GM12878 (cell line): ENCODE measurements around the gene HNF4A. TPM values are rescaled to one million over a fixed set of nuclear protein-coding genes. Genes with fewer than 3 reads are reported as not detected.

Experiments used
- ATAC-seq: fragments of 200-7000 bp; cut with Tn5 transposase; 3 replicates; pipeline ENCODE4 v1.9.1; 2020; ENCODE audit warnings: mild to moderate bottlenecking, moderate library complexity
- BruUV-seq: library from RNA; stranded (reverse); fragments of 400-500 nt; replicated peaks from 2 replicates; lab custom pipeline; 2021; lab: Mats Ljungman, UMichigan
- CTCF ChIA-PET: fragments of 300-600 bp; sonication (Branson Sonifier 250); formaldehyde crosslinking; extraction: SDS; loops from one replicate; lab custom pipeline; 2021; ENCODE audit warnings: inconsistent platforms; lab: Yijun Ruan, JAX
- POLR2A ChIA-PET: fragments of 350-600 bp; formaldehyde crosslinking; extraction: SDS; loops from one replicate; lab custom pipeline; 2021; ENCODE audit warnings: inconsistent platforms; lab: Charles Lee
- RAD21 ChIA-PET: fragments of 300-600 bp; sonication (Branson Sonifier 250); formaldehyde crosslinking; loops from one replicate; lab custom pipeline; 2023; ENCODE audit warnings: antibody characterized with exemption; ENCODE audit not compliant: unreplicated experiment; lab: Charles Lee
- SMC1A ChIA-PET: fragments of 300-600 bp; sonication (Branson Sonifier 250); formaldehyde crosslinking; loops from one replicate; lab custom pipeline; 2023; ENCODE audit not compliant: unreplicated experiment, uncharacterized antibody; lab: Charles Lee
- DNase-seq: peaks from one replicate; pipeline ENCODE4 v3.0.0-alpha.2; 2011; ENCODE audit warnings: low read depth, low spot score
- FAIRE-seq: peaks from 3 replicates; lab custom pipeline; 2011; peaks lifted over from hg19 to GRCh38; lab: Jason Lieb, UNC
- H2AFZ ChIP-seq: 2 replicates; pipeline ENCODE4 v1.6.0; 2011; ENCODE audit warnings: low read depth, low read length, control low read depth; ENCODE audit not compliant: control insufficient read depth
- H3K27ac ChIP-seq: 2 replicates; pipeline ENCODE4 v1.5.1; 2011; ENCODE audit warnings: control low read depth; ENCODE audit not compliant: control insufficient read depth, insufficient read depth
- H3K27me3 ChIP-seq, 2 experiments: replicated peaks in 1 of 2; 2 replicates each; pipeline versions ENCODE4 v1.6.0 to v1.6.1; 2011; ENCODE audit warnings: low read length in 1 of 2; ENCODE audit not compliant: control insufficient read depth in 2 of 2, insufficient read depth in 2 of 2
- H3K36me3 ChIP-seq, 2 experiments: 2 replicates each; pipeline ENCODE4 v1.5.1; 2011; ENCODE audit warnings: low read length in 1 of 2; ENCODE audit not compliant: control insufficient read depth in 2 of 2, insufficient read depth in 2 of 2
- H3K4me1 ChIP-seq: 2 replicates; pipeline ENCODE4 v1.6.1; 2011; ENCODE audit warnings: mild to moderate bottlenecking, low read length, moderate library complexity, mixed read lengths; ENCODE audit not compliant: control insufficient read depth, insufficient read depth
- H3K4me2 ChIP-seq: 2 replicates; pipeline ENCODE4 v1.6.0; 2011; ENCODE audit warnings: control low read depth; ENCODE audit not compliant: control insufficient read depth, insufficient read depth
- H3K4me3 ChIP-seq: fragments of 200-600 bp; sonication (generic); 2 replicates; pipeline ENCODE4 v1.5.1; 2016
- H3K79me2 ChIP-seq: 2 replicates; pipeline ENCODE4 v1.6.0; 2011; ENCODE audit warnings: low read length; ENCODE audit not compliant: control insufficient read depth, insufficient read depth
- H3K9ac ChIP-seq: 2 replicates; pipeline ENCODE4 v1.8.0; 2011; ENCODE audit warnings: low read length, control low read depth, mixed read lengths; ENCODE audit not compliant: control insufficient read depth, insufficient read depth
- H3K9me3 ChIP-seq: replicated peaks from 3 replicates; pipeline ENCODE4 v1.5.1; 2011; ENCODE audit warnings: mild to moderate bottlenecking, low read length; ENCODE audit not compliant: control insufficient read depth, insufficient read depth
- H4K20me1 ChIP-seq: 2 replicates; pipeline ENCODE4 v1.6.0; 2011; ENCODE audit not compliant: control insufficient read depth, insufficient read depth
- EP300 ChIP-seq, 2 experiments: fragments of 150-350 bp in 1 of 2; IDR thresholded peaks; 2 replicates each; pipeline ENCODE4 v1.6.1; 2011 to 2012; ENCODE audit warnings: low read depth in 2 of 2, low read length in 2 of 2, borderline replicate concordance in 1 of 2, improper control_type of control experiment in 1 of 2, inconsistent platforms in 1 of 2; ENCODE audit not compliant: control insufficient read depth in 1 of 2
- KLF5 ChIP-seq: fragments of 450-650 bp; IDR thresholded peaks from 2 replicates; pipeline ENCODE4 v1.6.1; 2014; ENCODE audit warnings: mild to moderate bottlenecking; ENCODE audit not compliant: partially characterized antibody
- SRF ChIP-seq, 2 experiments: IDR thresholded peaks; 2 replicates each; pipeline ENCODE4 v1.6.1; 2011; ENCODE audit warnings: low read depth in 2 of 2, low read length in 2 of 2, mild to moderate bottlenecking in 1 of 2, moderate library complexity in 1 of 2
- ZNF687 ChIP-seq: fragments of 450-650 bp; IDR thresholded peaks from 2 replicates; pipeline ENCODE4 v1.6.1; 2017; ENCODE audit warnings: mild to moderate bottlenecking, moderate library complexity
- WGBS: methylation state at CpG from one replicate; pipeline ENCODE4 v1.1.6; 2016; ENCODE audit warnings: low lambda C conversion rate; ENCODE audit not compliant: insufficient replicate concordance, insufficient coverage; ENCODE audit errors: missing lambda C conversion rate; 5-methylcytosine and 5-hydroxymethylcytosine counted together
- in situ Hi-C: fragments of 300-500 bp; cut with MboI; formaldehyde crosslinking; loops from 9 replicates; pipeline ENCODE4 v1.14.3; 2018; ENCODE audit warnings: mixed read lengths
- intact Hi-C: fragments of 100-400 bp; cut with micrococcal nuclease; formaldehyde crosslinking; loops from one replicate; pipeline ENCODE4 v1.14.2; 2022; ENCODE audit not compliant: unreplicated experiment
- polyA plus RNA-seq, 11 experiments: library from polyadenylated mRNA; depleted of rRNA in 4 of 11; unstranded in 6 of 11; stranded (reverse) in 5 of 11; fragments of >200 nt; fragmentation: Nextera tagmentation in 4 of 11; fragmentation: Illumina TruSeq in 1 of 11; extraction: Ambion mirVana in 4 of 11; extraction: Trizol in 1 of 11; gene quantifications; 1 replicate in 1 of 11; 2 replicates in 10 of 11; pipeline versions ENCODE4 v1.2.1 to v1.2.3, GENCODE V29; 2011 to 2016; ENCODE audit warnings: inconsistent platforms in 2 of 11, missing spikeins in 2 of 11, low read depth in 1 of 11
- total RNA-seq, 4 experiments: library from RNA; depleted of rRNA in 3 of 4; stranded (reverse); fragments of >200 nt in 3 of 4; fragmentation: Illumina TruSeq in 1 of 4; extraction: Trizol in 1 of 4; gene quantifications; 2 replicates each; pipeline versions ENCODE4 v1.2.1 to v1.2.3, GENCODE V29; 2013 to 2021

The HNF4A gene
- total and polyA plus RNA-seq, 10 of the 15 experiments (the other 5 are each of a cell fraction or from before 2014, with no cell fraction given): 0.21 TPM; not detected in 9

DNA sequence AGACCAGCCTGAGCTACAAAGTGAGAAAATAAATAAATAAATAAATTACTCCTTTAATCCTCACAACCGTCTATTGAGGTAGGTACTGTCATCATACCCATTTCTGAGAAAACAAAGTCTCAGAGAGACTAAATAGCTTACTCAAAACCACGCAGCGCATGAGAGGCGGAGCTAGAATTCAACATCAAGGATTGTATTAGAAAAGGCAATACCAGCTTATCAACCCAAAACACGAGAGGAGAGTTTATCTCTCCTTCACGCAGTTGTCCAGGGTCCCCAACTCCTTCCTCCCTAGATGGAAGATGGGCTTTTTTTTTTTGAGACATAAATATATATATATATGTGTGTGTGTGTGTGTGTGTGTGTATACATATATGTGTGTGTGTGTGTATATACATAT is 12.2 kb downstream of the HNF4A start:
- no peak overlapping the region for H3K27ac ChIP-seq
- FAIRE-seq (no peak), DNase-seq (no peak), ATAC-seq (no peak)
- ChIA-PET RAD21 (no interaction called here), SMC1A (interaction anchor here (1.6 kb wide), 1 partner anchor 10 kb away, joined by 5 read pairs; no protein-coding TSS in a partner anchor), POLR2A (no interaction called here), CTCF (interaction anchor here (0.6 to 1.1 kb wide), 3 partner anchors 10 to 1899 kb away, joined by 3 to 4 read pairs (median 3); no protein-coding TSS in a partner anchor)
- WGBS: 65% methylated on average over 6 of the region's 6 CpGs
- peaks cover 0 to 1% of the 10 kb centered on the region in 2 experiments; a peak in 1 of 4 replicates for H3K27me3 ChIP-seq
- H3K4me2 ChIP-seq: no peak overlapping the region
- no peaks in the 10 kb centered on the region for H4K20me1 ChIP-seq
- H3K4me1 ChIP-seq: no peaks in the 10 kb centered on the region
- H3K4me3 ChIP-seq: no peak overlapping the region
- no peaks in the 10 kb centered on the region for H3K9me3 ChIP-seq
- in situ Hi-C loops: no loop called here
- intact Hi-C loops: no loop called here
- H3K36me3 ChIP-seq: no peaks in the 10 kb centered on the region
- H2AFZ ChIP-seq: no peak overlapping the region
- H3K79me2 ChIP-seq: no peaks in the 10 kb centered on the region
- no TSS peak for BruUV-seq
- no peak overlapping the region for H3K9ac ChIP-seq
- TF ChIP-seq SRF (IDR thresholded peaks at IDR 0.05; ENCODE audit: low read depth in 2 of 2, low read length in 2 of 2) (no peak), KLF5 (no peak)

DNA sequence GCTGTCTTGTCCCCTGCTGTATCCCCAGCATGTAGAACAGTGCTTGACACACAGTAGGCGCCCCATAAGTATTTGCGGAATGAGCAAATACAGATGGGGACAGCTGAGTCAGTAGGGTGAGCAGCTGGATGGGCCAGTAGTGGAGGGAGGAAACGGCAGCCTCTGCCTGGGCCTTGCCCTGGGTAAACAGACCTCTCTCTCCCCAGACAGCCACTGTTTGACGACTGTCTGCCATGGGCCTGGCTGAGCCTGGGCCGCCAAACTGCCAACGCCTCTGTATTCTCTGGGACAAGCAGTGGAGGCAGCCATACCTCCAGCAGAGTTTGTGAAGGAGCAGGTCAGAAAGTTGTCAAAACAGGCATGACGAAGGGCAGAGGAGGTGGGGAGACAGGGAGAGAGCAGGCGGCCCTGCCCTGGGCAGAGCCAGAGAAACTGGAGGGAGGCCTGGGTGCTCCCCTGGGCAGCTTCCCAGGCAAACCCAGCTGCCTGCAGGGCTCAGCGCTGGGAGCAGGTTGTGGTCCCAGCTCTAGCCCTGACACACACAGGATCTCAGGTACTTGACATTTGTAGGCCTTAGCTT is 15.2 kb downstream of the HNF4A start:
- no TSS peak for BruUV-seq
- H3K9ac ChIP-seq: no peak overlapping the region
- H3K4me3 ChIP-seq: no peak overlapping the region
- no peaks in the 10 kb centered on the region for H3K9me3 ChIP-seq
- ATAC-seq (no peak), FAIRE-seq (no peak), DNase-seq (no peak)
- H4K20me1 ChIP-seq: no peaks in the 10 kb centered on the region
- H2AFZ ChIP-seq: no peak overlapping the region
- SMC1A ChIA-PET: no interaction called here
- POLR2A ChIA-PET: no interaction called here
- no peaks in the 10 kb centered on the region for H3K4me1 ChIP-seq
- no peaks in the 10 kb centered on the region for H3K79me2 ChIP-seq
- TF ChIP-seq EP300 (IDR thresholded peaks at IDR 0.05; ENCODE audit: borderline replicate concordance in 1 of 2, control insufficient read depth in 1 of 2, low read depth in 2 of 2, low read length in 2 of 2) (no peak), ZNF687 (no peak)
- in situ Hi-C loops (no loop called here), intact Hi-C loops (no loop called here)
- H3K36me3 ChIP-seq: no peaks in the 10 kb centered on the region
- CTCF ChIA-PET: no interaction called here
- H3K27ac ChIP-seq: no peak overlapping the region
- no peak overlapping the region for H3K4me2 ChIP-seq
- 59% methylated on average over 8 of the region's 9 CpGs for WGBS
- RAD21 ChIA-PET: no interaction called here
- H3K27me3 ChIP-seq: peaks cover 0 to 1% of the 10 kb centered on the region in 2 experiments; a peak in 1 of 4 replicates
